Hindlimb muscle (tissue), 1 donor: ENCODE measurements around the gene ABCC6. TPM values are rescaled to one million over a fixed set of nuclear protein-coding genes. Genes with fewer than 3 reads are reported as not detected.
"Not testable (repeated sequence)": the region's sequence is repeated elsewhere in the genome, so short reads cannot be mapped to it uniquely, and the experiment has no call there.

Experiments used
- DNase-seq: peaks from one replicate; pipeline ENCODE4 v3.0.0-alpha.2; 2013
- polyA plus RNA-seq: library from polyadenylated mRNA; unstranded; fragments of 120-200 nt; gene quantifications from one replicate; pipeline ENCODE4 v1.2.1, GENCODE V29; 2013; ENCODE audit not compliant: insufficient read length

Gene ABCC6
- polyA plus RNA-seq, 1 donor: 2.1 TPM

DNA sequence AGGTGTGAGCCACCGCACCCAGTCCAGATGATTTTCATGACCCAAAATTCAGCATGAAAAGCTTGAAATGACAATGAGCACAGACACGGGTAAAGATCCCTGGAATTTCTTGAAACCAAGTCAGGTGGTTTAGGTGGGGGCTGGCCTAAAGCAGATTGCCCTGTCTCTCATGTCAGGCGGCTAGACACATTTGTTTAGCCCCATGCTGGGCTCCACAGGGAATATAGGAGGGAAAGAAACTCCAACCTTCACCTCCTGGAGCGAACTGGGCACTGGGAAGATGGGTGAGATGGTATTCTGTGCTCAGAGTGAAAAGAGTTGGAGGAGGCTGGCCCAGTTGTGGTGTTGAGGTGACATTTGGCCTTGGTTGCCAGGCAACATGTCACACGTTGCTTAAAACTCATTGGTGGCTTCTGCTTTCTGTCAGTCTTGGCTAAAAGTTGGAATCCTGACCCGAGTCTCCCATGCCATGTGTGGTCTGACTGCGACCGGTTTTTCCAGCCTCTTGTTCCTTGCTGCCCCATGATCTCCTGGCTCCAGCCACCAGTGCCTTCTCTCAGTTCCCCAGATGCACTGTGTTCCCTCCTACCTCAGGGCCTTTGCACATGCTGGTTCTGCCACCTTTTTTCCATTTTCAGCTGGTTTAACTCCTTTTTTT lies 113.7 kb downstream of the ABCC6 start:
- DNase-seq: no peak

GRCh38 chr16:16108759-16109158 lies 114.5 kb downstream of the ABCC6 start:
- DNase-seq: no peak

GRCh38 chr16:16107839-16108238 lies 115.5 kb downstream of the ABCC6 start:
- no peak for DNase-seq

DNA sequence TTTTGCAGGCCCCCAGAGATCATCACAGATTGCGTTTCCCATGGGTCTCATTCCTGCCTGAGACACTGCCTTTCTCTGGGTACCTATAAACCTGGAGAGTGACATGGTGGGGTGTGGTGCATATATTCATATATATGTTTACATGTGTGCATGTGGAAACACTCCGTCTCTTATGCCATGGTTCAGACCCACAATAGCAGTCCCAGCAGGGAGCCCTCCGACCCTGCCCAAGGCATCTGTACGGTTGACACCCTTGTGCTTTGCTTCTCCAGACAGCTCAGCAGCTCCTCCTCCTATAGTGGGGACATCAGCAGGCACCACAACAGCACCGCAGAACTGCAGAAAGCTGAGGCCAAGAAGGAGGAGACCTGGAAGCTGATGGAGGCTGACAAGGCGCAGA lies 116.8 kb downstream of the ABCC6 start:
- no peak for DNase-seq

GRCh38 chr16:16105646-16106045 lies 117.6 kb downstream of the ABCC6 start:
- no peak for DNase-seq

GRCh38 chr16:16104804-16105141 lies 118.5 kb downstream of the ABCC6 start:
- not testable (repeated sequence) for DNase-seq

DNA sequence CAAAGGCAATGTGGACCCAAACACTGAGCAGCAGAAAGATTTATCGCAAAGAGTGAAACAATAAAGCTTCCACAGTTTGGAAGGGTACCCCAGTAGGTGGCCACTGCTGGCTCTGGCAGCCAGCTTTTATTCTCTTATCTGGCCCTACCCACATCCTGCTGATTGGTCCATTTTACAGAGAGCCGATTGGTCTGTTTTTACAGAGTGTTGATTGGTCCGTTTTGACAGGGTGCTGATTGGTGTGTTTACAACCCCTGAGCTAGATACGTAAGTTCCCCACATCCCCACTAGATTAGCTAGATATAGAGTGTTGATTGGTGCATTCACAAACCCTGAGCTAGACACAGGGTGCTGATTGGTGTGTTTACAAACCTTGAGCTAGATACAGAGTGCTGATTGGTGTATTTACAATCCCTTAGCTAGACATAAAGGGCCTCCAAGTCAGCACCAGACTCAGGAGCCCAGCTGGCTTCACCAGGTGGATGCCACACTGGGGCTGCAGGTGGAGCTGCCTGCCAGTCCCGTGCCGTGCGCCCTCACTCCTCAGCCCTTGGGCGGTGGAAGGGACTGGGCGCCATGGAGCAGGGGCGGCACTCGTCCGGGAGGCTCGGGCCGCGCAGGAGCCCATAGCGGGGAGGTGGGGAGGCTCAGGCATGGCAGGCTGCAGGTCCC lies 119.0 kb downstream of the ABCC6 start:
- DNase-seq: not testable (repeated sequence)

DNA sequence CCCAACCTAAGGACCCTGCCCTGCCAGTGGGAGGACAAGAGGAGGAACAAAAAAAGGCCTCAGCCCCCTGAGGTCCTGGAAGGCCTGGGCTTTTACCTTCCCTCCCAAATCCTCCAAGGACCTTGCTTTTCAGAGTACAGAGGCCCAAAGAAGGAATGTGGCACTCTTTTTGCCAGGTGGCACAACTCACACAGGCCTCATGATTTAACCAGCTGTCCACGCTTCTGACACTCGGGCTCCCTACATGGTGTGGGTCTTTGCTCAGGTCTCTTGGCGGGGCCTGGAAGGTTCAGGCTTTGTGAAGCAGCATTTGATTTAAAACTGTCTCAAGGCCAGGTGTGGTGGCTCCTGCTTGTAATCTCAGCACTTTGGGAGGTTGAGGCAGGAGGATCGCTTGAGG lies 120.6 kb downstream of the ABCC6 start:
- DNase-seq: no peak

DNA sequence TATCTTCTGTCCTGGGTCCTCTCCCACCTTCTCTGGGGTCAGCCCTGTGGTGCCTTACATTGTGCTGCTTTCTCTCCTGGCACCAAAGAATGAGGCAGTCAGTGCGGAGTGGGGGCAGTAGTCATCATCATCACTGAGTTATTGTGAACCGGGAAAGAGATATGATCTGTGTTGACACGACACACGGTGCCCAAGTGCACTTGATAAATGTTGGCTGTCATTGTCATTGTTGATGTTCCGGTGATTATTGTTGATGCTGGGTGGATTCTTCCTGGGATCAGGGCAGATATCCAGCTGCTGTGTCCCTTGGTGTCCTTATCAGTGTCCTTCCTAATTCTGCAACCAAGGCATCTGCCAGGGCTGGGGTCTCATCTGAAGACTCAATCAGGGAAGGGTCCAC lies 121.7 kb downstream of the ABCC6 start:
- no peak for DNase-seq

DNA sequence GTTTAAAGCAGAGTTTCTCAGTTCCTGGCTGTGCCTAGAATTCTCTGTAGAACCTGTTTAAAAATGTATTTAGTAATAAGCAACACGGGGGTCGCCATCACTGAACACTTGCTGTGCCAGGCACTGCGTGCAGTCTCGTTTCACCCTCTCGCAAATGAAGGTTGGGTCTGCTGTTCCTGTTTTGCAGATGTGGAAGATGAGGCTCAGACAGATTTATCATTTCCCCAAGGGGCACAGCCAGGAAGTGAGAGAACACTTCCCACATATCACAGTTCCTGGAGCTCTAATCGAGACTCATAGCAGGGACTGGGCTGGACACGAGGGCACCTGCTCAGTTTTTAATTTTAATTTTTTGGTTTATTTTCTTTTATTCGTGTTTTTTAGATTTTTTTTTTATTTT lies 122.7 kb downstream of the ABCC6 start:
- DNase-seq: no peak

DNA sequence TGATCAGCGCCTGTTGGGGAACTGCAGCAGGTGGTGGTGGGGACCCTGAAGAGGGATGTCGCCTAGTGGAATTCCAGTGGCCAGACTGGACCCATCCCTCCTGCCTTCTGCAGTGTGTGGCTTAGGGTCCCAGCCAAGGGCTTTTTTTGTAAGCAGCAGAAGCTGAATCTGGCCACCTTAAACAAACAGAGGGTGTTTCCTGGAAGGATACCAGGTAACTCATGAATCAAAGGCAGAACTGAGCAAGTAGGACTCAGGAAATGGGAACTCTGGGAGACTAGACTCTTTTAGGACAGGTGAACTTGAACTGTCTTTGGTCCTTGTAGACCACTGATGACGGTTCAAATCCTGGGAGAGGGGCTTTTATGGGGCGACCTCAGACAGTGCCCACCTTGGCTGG lies 124.0 kb downstream of the ABCC6 start:
- no peak for DNase-seq

Other genes with a start within 250 kb of the ABCC6 start
- 29.3 TPM for gene NOMO3, start 9.0 kb upstream of the ABCC6 start, polyA plus RNA-seq
- gene NPIPA7, start 155.6 kb upstream of the ABCC6 start, polyA plus RNA-seq: 2.6 TPM